ENCODE measurements around the gene MGAT5.

Gene MGAT5

DNA sequence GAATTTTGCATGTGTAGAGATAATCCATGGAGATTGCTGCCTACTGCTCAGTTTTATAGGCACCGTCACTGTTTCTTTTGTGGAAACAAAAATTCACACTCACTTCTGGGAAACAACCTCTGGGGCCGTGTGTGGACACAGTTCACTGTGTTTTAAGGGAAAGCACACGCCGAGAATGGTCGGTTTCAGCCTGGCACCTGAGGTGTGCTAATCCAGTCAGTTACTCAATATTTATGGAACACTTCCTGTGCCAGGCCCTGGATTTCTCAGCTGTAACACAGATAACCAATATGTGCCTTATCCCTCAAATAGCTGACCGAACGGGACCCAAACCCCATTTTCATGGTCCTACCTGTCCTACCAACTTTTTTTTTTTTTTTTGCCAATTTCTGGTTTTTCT lies 179.6 kb downstream of the MGAT5 start:
- ChIA-PET CTCF (interaction anchor here (0.7 kb wide), 1 partner anchor 18 kb away, joined by 9 read pairs; no protein-coding TSS in a partner anchor), POLR2A (no interaction called here)
- H3K36me3 ChIP-seq (ENCODE audit: control insufficient read depth in 2 of 2, insufficient read depth in 1 of 2, low read length in 2 of 2), result peaks cover 0 to 42% of the 10 kb centered on the region in 2 experiments; a peak in 2 of 3 replicates

DNA sequence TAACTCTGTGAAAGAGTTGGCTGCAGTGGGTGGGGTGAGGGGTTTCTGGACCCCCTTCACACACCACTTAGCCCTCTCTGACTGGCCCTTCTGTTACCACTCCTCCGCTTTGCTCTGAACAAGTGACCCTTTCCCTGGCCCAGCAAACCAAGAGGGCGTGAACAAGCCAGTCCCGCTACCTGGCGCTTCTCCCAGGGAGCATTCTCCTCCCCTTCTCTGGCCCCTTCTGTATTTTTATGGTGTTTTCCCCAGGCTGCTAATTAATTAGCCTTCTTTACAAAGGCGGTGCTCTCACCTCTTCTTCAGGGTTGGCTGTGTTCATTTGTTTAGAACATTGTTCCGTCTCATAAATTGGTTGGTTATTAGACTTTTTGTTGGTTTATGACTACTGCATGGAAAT lies 180.1 kb downstream of the MGAT5 start:
- H3K36me3 ChIP-seq (ENCODE audit: control insufficient read depth in 2 of 2, insufficient read depth in 1 of 2, low read length in 2 of 2), result peaks cover 0 to 41% of the 10 kb centered on the region in 2 experiments; a peak in 2 of 3 replicates
- H3K4me1 ChIP-seq (ENCODE audit: control insufficient read depth, insufficient read depth, low read length), result no peaks in the 10 kb centered on the region
- no peak overlapping the region for H3K4me3 ChIP-seq (ENCODE audit: low read depth, low read length)
- ChIA-PET POLR2A (no interaction called here), CTCF (no interaction called here)
- TF ChIP-seq ZNF10 (tag by site-specific recombination; IDR thresholded peaks at IDR 0.05) (no peak), ZNF777 (tag by site-specific recombination; IDR thresholded peaks at IDR 0.05; ENCODE audit: borderline replicate concordance) (no peak), YY2 (tag by site-specific recombination; IDR thresholded peaks at IDR 0.05) (no peak), ZNF426 (tag by site-specific recombination; IDR thresholded peaks at IDR 0.05) (no peak), ZXDB (tag by site-specific recombination; IDR thresholded peaks at IDR 0.05) (no peak), ZNF23 (tag by site-specific recombination; IDR thresholded peaks at IDR 0.05; ENCODE audit: borderline replicate concordance) (no peak), ZBTB21 (tag by site-specific recombination; IDR thresholded peaks at IDR 0.05) (no peak), PRDM6 (tag by site-specific recombination; IDR thresholded peaks at IDR 0.05) (no peak)
- TF ChIP-seq, protein P1, sequence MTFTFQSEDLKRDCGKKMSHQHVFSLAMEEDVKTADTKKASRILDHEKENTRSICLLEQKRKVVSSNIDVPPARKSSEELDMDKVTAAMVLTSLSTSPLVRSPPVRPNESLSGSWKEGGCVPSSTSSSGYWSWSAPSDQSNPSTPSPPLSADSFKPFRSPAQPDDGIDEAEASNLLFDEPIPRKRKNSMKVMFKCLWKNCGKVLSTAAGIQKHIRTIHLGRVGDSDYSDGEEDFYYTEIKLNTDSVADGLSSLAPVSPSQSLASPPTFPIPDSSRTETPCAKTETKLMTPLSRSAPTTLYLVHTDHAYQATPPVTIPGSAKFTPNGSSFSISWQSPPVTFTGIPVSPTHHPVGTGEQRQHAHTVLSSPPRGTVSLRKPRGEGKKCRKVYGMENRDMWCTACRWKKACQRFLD (tag by site-specific recombination; IDR thresholded peaks at IDR 0.05), result no peak
- no peak overlapping the region for H3K27ac ChIP-seq (ENCODE audit: extremely low read depth, low read depth, low read length)
- H3K9me3 ChIP-seq (ENCODE audit: control insufficient read depth, insufficient read depth, low read depth, low read length), result no peaks in the 10 kb centered on the region

More for the DNA sequence above, 179.6 kb downstream of the MGAT5 start:
- Histone ChIP-seq H3K4me1 (ENCODE audit: control insufficient read depth, insufficient read depth, low read length) (no peaks in the 10 kb centered on the region), H3K4me3 (ENCODE audit: low read depth, low read length) (no peak overlapping the region), H3K27ac (ENCODE audit: extremely low read depth, low read depth, low read length) (no peak overlapping the region), H3K9me3 (ENCODE audit: control insufficient read depth, insufficient read depth, low read depth, low read length) (no peaks in the 10 kb centered on the region)
- TF ChIP-seq ZNF335 (tag by site-specific recombination; conservative IDR thresholded peaks at IDR 0.05), result no peak
- no peak for TF ChIP-seq ZNF416 (tag by site-specific recombination; IDR thresholded peaks at IDR 0.05)
- TF ChIP-seq ZBTB8A (tag by site-specific recombination; IDR thresholded peaks at IDR 0.05), result no peak
- TF ChIP-seq SP3 (tag by site-specific recombination; IDR thresholded peaks at IDR 0.05), result no peak
- TF ChIP-seq PRDM6 (tag by site-specific recombination; IDR thresholded peaks at IDR 0.05), result no peak
- TF ChIP-seq ZNF549 (tag by site-specific recombination; IDR thresholded peaks at IDR 0.05), result no peak
- TF ChIP-seq ZNF571 (tag by site-specific recombination; IDR thresholded peaks at IDR 0.05), result no peak

DNA sequence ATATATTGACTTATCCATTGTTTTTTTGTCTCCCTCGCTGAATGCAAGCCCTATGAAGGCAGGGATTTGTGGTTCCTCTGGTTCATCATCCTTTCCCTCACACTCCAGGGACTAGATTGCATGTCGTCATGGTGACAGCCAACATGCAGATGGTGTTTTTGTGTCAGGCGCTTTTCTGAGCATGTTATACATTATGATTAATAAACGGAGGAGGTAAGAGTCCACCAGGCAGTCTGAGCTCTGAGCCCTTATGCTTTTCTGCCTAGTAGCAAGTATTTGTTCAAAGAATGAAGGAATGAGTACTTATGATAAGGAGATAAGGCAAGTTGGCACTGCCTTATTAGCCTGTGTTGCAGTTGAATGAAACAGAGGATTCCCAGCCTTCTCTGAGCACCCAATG lies 181.6 kb downstream of the MGAT5 start:
- CTCF ChIA-PET, result interaction anchor here (0.7 to 2.0 kb wide), 5 partner anchors 12 to 584 kb away, joined by 3 to 10 read pairs (median 6); no protein-coding TSS in a partner anchor
- no peaks in the 10 kb centered on the region for H3K4me1 ChIP-seq (ENCODE audit: control insufficient read depth, insufficient read depth, low read length)
- no peaks in the 10 kb centered on the region for H3K9me3 ChIP-seq (ENCODE audit: control insufficient read depth, insufficient read depth, low read depth, low read length)
- TF ChIP-seq ZNF777 (tag by site-specific recombination; IDR thresholded peaks at IDR 0.05; ENCODE audit: borderline replicate concordance) (no peak), ZNF518A (tag by site-specific recombination; conservative IDR thresholded peaks at IDR 0.05; ENCODE audit: low read depth) (no peak), ZNF394 (tag by site-specific recombination; IDR thresholded peaks at IDR 0.05; ENCODE audit: borderline replicate concordance) (no peak), ZNF785 (tag by site-specific recombination; IDR thresholded peaks at IDR 0.05) (no peak), KLF7 (tag by site-specific recombination; IDR thresholded peaks at IDR 0.05; ENCODE audit: borderline replicate concordance) (no peak)

More for the DNA sequence above, 181.6 kb downstream of the MGAT5 start:
- POLR2A ChIA-PET, result no interaction called here
- Histone ChIP-seq H3K36me3 (ENCODE audit: control insufficient read depth in 2 of 2, insufficient read depth in 1 of 2, low read length in 2 of 2) (peaks cover 0 to 39% of the 10 kb centered on the region in 2 experiments; a peak in 2 of 3 replicates), H3K27ac (ENCODE audit: extremely low read depth, low read depth, low read length) (no peak overlapping the region), H3K4me3 (ENCODE audit: low read depth, low read length) (no peak overlapping the region)
